Ishikawa (cell line): ENCODE results near the gene UNC5B.

Experiments used
- CEBPB ChIP-seq: IDR thresholded peaks from 2 replicates; pipeline ENCODE4 v1.6.1; 2012
- CREB1 ChIP-seq: IDR thresholded peaks from 2 replicates; pipeline ENCODE4 v1.6.1; 2012; ENCODE audit warnings: low read depth
- EGR1 ChIP-seq: IDR thresholded peaks from 2 replicates; pipeline ENCODE4 v1.6.1; 2012
- EP300 ChIP-seq: IDR thresholded peaks from 2 replicates; pipeline ENCODE4 v1.6.1; 2012; ENCODE audit warnings: borderline replicate concordance
- FOXM1 ChIP-seq: IDR thresholded peaks from 2 replicates; pipeline ENCODE4 v1.6.1; 2012; ENCODE audit warnings: low read depth, borderline replicate concordance
- MAX ChIP-seq: IDR thresholded peaks from 2 replicates; pipeline ENCODE4 v1.6.1; 2012
- NFIC ChIP-seq: IDR thresholded peaks from 2 replicates; pipeline ENCODE4 v1.6.1; 2012
- RAD21 ChIP-seq: IDR thresholded peaks from 2 replicates; pipeline ENCODE4 v1.6.1; 2012; ENCODE audit warnings: low read depth
- REST ChIP-seq: IDR thresholded peaks from 2 replicates; pipeline ENCODE4 v1.6.1; 2012; ENCODE audit warnings: low read depth, mild to moderate bottlenecking
- TAF1 ChIP-seq: IDR thresholded peaks from 2 replicates; pipeline ENCODE4 v1.6.1; 2012; ENCODE audit warnings: low read depth, mild to moderate bottlenecking
- TCF12 ChIP-seq: IDR thresholded peaks from 2 replicates; pipeline ENCODE4 v1.6.1; 2012; ENCODE audit warnings: low read depth
- TEAD4 ChIP-seq: IDR thresholded peaks from 2 replicates; pipeline ENCODE4 v1.6.1; 2012
- USF1 ChIP-seq: IDR thresholded peaks from 2 replicates; pipeline ENCODE4 v1.6.1; 2012
- YY1 ChIP-seq: IDR thresholded peaks from 2 replicates; pipeline ENCODE4 v1.6.1; 2012; ENCODE audit warnings: low read depth
- ZBTB7A ChIP-seq: IDR thresholded peaks from 2 replicates; pipeline ENCODE4 v1.6.1; 2012; ENCODE audit warnings: low read depth

Gene UNC5B

GRCh38 chr10:71211053-71211452 is 1.3 kb upstream of the UNC5B start:
- TF ChIP-seq REST (no peak), TCF12 (no peak), ZBTB7A (no peak), CREB1 (no peak), MAX (no peak), YY1 (no peak), TEAD4 (no peak), USF1 (no peak), EGR1 (no peak), EP300 (no peak)

- TF ChIP-seq ZBTB7A (peak; percentile 61; the same call in 1 of the 2 replicates), YY1 (no peak)
Measured at GRCh38 chr10:71211775-71212317, 524 bp upstream of the UNC5B start.

- no peak for TF ChIP-seq EP300
- no peak for TF ChIP-seq FOXM1
- TF ChIP-seq TAF1, result no peak
- TF ChIP-seq TEAD4, result no peak
- TF ChIP-seq USF1, result no peak
- no peak for TF ChIP-seq TCF12
- no peak for TF ChIP-seq CEBPB
- no peak for TF ChIP-seq EGR1
- TF ChIP-seq RAD21, result no peak
- no peak for TF ChIP-seq MAX
- TF ChIP-seq ZBTB7A, result no peak
- no peak for TF ChIP-seq REST
Measured at GRCh38 chr10:71213127-71213621, 804 bp downstream of the UNC5B start.

GRCh38 chr10:71213761-71214440 is 1.5 kb downstream of the UNC5B start:
- TF ChIP-seq EGR1 (no peak), EP300 (no peak), MAX (no peak), TEAD4 (no peak), FOXM1 (no peak), RAD21 (no peak), NFIC (no peak), TAF1 (no peak)

GRCh38 chr10:71214641-71215559 is 2.5 kb downstream of the UNC5B start:
- no peak for TF ChIP-seq EP300
- no peak for TF ChIP-seq ZBTB7A
- no peak for TF ChIP-seq TEAD4
- TF ChIP-seq CEBPB, result no peak

- TF ChIP-seq NFIC (no peak), FOXM1 (no peak), USF1 (no peak), TEAD4 (no peak), EGR1 (no peak), RAD21 (no peak), ZBTB7A (no peak)
Measured at GRCh38 chr10:71216363-71216695, 4.0 kb downstream of the UNC5B start.
